ENCODE measurements around the gene ATP6V0B.

- TF ChIP-seq MAX (IDR thresholded peaks at IDR 0.05) (no peak), TAF1 (conservative IDR thresholded peaks at IDR 0.05) (no peak), CTCF (IDR thresholded peaks at IDR 0.05; ENCODE audit: low read depth, low read length, missing input control) (no peak), YY1 (IDR thresholded peaks at IDR 0.05) (no peak), GABPA (IDR thresholded peaks at IDR 0.05 in 1 of 2, conservative IDR thresholded peaks at IDR 0.05 in 1 of 2) (no peak), FOXA1 (IDR thresholded peaks at IDR 0.05) (no peak)
- TF ChIP-seq, protein P1, sequence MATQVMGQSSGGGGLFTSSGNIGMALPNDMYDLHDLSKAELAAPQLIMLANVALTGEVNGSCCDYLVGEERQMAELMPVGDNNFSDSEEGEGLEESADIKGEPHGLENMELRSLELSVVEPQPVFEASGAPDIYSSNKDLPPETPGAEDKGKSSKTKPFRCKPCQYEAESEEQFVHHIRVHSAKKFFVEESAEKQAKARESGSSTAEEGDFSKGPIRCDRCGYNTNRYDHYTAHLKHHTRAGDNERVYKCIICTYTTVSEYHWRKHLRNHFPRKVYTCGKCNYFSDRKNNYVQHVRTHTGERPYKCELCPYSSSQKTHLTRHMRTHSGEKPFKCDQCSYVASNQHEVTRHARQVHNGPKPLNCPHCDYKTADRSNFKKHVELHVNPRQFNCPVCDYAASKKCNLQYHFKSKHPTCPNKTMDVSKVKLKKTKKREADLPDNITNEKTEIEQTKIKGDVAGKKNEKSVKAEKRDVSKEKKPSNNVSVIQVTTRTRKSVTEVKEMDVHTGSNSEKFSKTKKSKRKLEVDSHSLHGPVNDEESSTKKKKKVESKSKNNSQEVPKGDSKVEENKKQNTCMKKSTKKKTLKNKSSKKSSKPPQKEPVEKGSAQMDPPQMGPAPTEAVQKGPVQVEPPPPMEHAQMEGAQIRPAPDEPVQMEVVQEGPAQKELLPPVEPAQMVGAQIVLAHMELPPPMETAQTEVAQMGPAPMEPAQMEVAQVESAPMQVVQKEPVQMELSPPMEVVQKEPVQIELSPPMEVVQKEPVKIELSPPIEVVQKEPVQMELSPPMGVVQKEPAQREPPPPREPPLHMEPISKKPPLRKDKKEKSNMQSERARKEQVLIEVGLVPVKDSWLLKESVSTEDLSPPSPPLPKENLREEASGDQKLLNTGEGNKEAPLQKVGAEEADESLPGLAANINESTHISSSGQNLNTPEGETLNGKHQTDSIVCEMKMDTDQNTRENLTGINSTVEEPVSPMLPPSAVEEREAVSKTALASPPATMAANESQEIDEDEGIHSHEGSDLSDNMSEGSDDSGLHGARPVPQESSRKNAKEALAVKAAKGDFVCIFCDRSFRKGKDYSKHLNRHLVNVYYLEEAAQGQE (IDR thresholded peaks at IDR 0.05), result no peak
Observed at GRCh38 chr1:44000122-44000665, 25.4 kb downstream of the ATP6V0B start.

Measured in liver (tissue), 3 donors.